IMR-90 (cell line): Measurements from ENCODE around the gene OAF. TPM values are rescaled to one million over a fixed set of nuclear protein-coding genes. Genes with fewer than 3 reads are reported as not detected.

Source experiments
- ATAC-seq: fragments of 200-7000 bp; cut with Tn5 transposase; 2 replicates; pipeline ENCODE4 v1.9.1; 2020; ENCODE audit warnings: low read depth, mild to moderate bottlenecking, moderate library complexity
- BruUV-seq: library from RNA; stranded (reverse); fragments of 400-500 nt; replicated peaks from 2 replicates; lab custom pipeline; 2021; lab: Mats Ljungman, UMichigan
- CTCF ChIA-PET: fragments of 300-600 bp; formaldehyde crosslinking; extraction: SDS; loops from one replicate; lab custom pipeline; 2021; ENCODE audit warnings: antibody characterized with exemption; lab: Yijun Ruan, JAX
- POLR2A ChIA-PET: fragments of 300-600 bp; sonication (Branson Sonifier 250); formaldehyde crosslinking; loops from one replicate; lab custom pipeline; 2022; ENCODE audit warnings: antibody characterized with exemption; ENCODE audit not compliant: unreplicated experiment; lab: Charles Lee
- DNase-seq: peaks from one replicate; pipeline ENCODE4 v3.0.0; 2013
- H2AFZ ChIP-seq: replicated peaks from 2 replicates; pipeline ENCODE3; 2013; ENCODE audit warnings: low read length, mild to moderate bottlenecking; ENCODE audit not compliant: poor library complexity
- H2AK5ac ChIP-seq: 2 replicates; pipeline ENCODE4 v1.6.1; 2013; ENCODE audit warnings: low read depth, low read length, inconsistent platforms
- H2AK9ac ChIP-seq: replicated peaks from 2 replicates; pipeline ENCODE3; 2013; ENCODE audit warnings: mild to moderate bottlenecking, low read depth, low read length, moderate library complexity; ENCODE audit not compliant: poor library complexity
- H2BK120ac ChIP-seq: 2 replicates; pipeline ENCODE4 v1.6.1; 2013; ENCODE audit warnings: low read depth, low read length, inconsistent platforms
- H2BK15ac ChIP-seq: 3 replicates; pipeline ENCODE4 v1.6.1; 2013; ENCODE audit warnings: low read depth, low read length, inconsistent platforms
- H2BK20ac ChIP-seq: 2 replicates; pipeline ENCODE4 v1.6.1; 2013; ENCODE audit warnings: low read depth, mild to moderate bottlenecking, inconsistent platforms, low read length, moderate library complexity
- H2BK5ac ChIP-seq: 2 replicates; pipeline ENCODE4 v1.6.1; 2013; ENCODE audit warnings: mild to moderate bottlenecking, low read depth, low read length, inconsistent platforms; ENCODE audit not compliant: poor library complexity, severe bottlenecking
- H3K14ac ChIP-seq: replicated peaks from 2 replicates; pipeline ENCODE4 v1.6.1; 2013; ENCODE audit warnings: low read depth, low read length, inconsistent platforms
- H3K18ac ChIP-seq: 2 replicates; pipeline ENCODE4 v1.6.1; 2013; ENCODE audit warnings: low read depth, low read length, control low read depth
- H3K23ac ChIP-seq: 2 replicates; pipeline ENCODE4 v1.6.1; 2013; ENCODE audit warnings: low read depth, low read length, inconsistent platforms
- H3K27ac ChIP-seq: 2 replicates; pipeline ENCODE4 v1.5.1; 2013; ENCODE audit warnings: mild to moderate bottlenecking, control low read depth, low read length; ENCODE audit not compliant: insufficient read depth
- H3K27me3 ChIP-seq: 2 replicates; pipeline ENCODE4 v1.6.1; 2013; ENCODE audit warnings: low read length; ENCODE audit not compliant: control insufficient read depth, insufficient read depth
- H3K36me3 ChIP-seq: 2 replicates; pipeline ENCODE4 v1.6.1; 2013; ENCODE audit warnings: low read length, mixed read lengths; ENCODE audit not compliant: control insufficient read depth, insufficient read depth
- H3K4ac ChIP-seq: 2 replicates; pipeline ENCODE4 v1.6.1; 2013; ENCODE audit warnings: low read depth, low read length, inconsistent platforms
- H3K4me1 ChIP-seq: 2 replicates; pipeline ENCODE4 v1.6.1; 2013; ENCODE audit warnings: low read length, mixed read lengths; ENCODE audit not compliant: control insufficient read depth, insufficient read depth
- H3K4me2 ChIP-seq: 2 replicates; pipeline ENCODE4 v1.6.1; 2013; ENCODE audit warnings: low read depth, mild to moderate bottlenecking, control low read depth, low read length, moderate library complexity
- H3K4me3 ChIP-seq: 2 replicates; pipeline ENCODE4 v1.5.1; 2013; ENCODE audit warnings: low read depth, mild to moderate bottlenecking, control low read depth, low read length, moderate library complexity; ENCODE audit not compliant: insufficient read depth
- H3K56ac ChIP-seq: 2 replicates; pipeline ENCODE4 v1.6.1; 2013; ENCODE audit warnings: low read length, inconsistent platforms; ENCODE audit not compliant: insufficient read depth; ENCODE audit errors: extremely low read depth
- H3K79me1 ChIP-seq, 2 experiments: 2 replicates each; pipeline ENCODE4 v1.6.1; 2013; ENCODE audit warnings: low read length in 2 of 2, inconsistent platforms in 1 of 2, low read depth in 1 of 2
- H3K9ac ChIP-seq: 2 replicates; pipeline ENCODE4 v1.6.1; 2013; ENCODE audit warnings: low read depth, low read length, control low read depth
- H3K9me1 ChIP-seq: 2 replicates; pipeline ENCODE4 v1.6.1; 2013; ENCODE audit warnings: low read length, inconsistent platforms; ENCODE audit not compliant: insufficient read depth
- H3K9me3 ChIP-seq: 2 replicates; pipeline ENCODE4 v1.6.1; 2013; ENCODE audit warnings: low read length; ENCODE audit not compliant: control insufficient read depth, insufficient read depth
- H4K20me1 ChIP-seq: 2 replicates; pipeline ENCODE4 v1.6.1; 2013; ENCODE audit warnings: low read length, inconsistent platforms; ENCODE audit not compliant: insufficient read depth
- H4K5ac ChIP-seq: 2 replicates; pipeline ENCODE4 v1.6.1; 2013; ENCODE audit warnings: mild to moderate bottlenecking, low read depth, low read length, control low read depth
- H4K8ac ChIP-seq, 2 experiments: 2 replicates each; pipeline ENCODE4 v1.6.1; 2013; ENCODE audit warnings: low read depth in 2 of 2, low read length in 2 of 2, control low read depth in 1 of 2, inconsistent platforms in 1 of 2
- H4K91ac ChIP-seq: 2 replicates; pipeline ENCODE4 v1.6.1; 2013; ENCODE audit warnings: low read depth, low read length, inconsistent platforms; ENCODE audit not compliant: insufficient read depth
- RAD21 ChIP-seq: IDR thresholded peaks from 2 replicates; pipeline ENCODE4 v1.6.1; 2012; ENCODE audit warnings: low read length, improper control_type of control experiment
- USF2 ChIP-seq: fragments of 150-350 bp; IDR thresholded peaks from 2 replicates; pipeline ENCODE4 v1.6.1; 2017; ENCODE audit warnings: mild to moderate bottlenecking, antibody characterized with exemption, low read length, low read depth
- WGBS, 2 experiments: methylation state at CpG; one replicate each; pipeline versions ENCODE4 v1.1.5 to v1.1.7; 2013; ENCODE audit warnings: missing lambda C conversion rate in 2 of 2; ENCODE audit not compliant: insufficient read length in 1 of 2; ENCODE audit errors: extremely low coverage in 2 of 2; 5-methylcytosine and 5-hydroxymethylcytosine counted together
- dilution Hi-C: fragments of 300-500 bp; cut with HindIII; formaldehyde crosslinking; loops from one replicate; pipeline ENCODE4 v1.14.3; 2018; ENCODE audit warnings: low sequenced_read_pairs; ENCODE audit not compliant: unreplicated experiment
- in situ Hi-C: fragments of 300-500 bp; cut with MboI; formaldehyde crosslinking; loops from 3 replicates; pipeline ENCODE4 v1.14.3; 2019; ENCODE audit warnings: low sequenced_read_pairs, inconsistent platforms, mixed read lengths
- intact Hi-C: fragments of 100-400 bp; cut with micrococcal nuclease; formaldehyde crosslinking; loops from 2 replicates; pipeline ENCODE4 v1.10.0; 2022
- polyA plus RNA-seq, 3 experiments: library from polyadenylated mRNA; depleted of rRNA; stranded (reverse); fragments of >200 nt; gene quantifications; 2 replicates each; pipeline ENCODE4 v1.2.3, GENCODE V29; 2012; ENCODE audit warnings: low replicate concordance in 1 of 3
- total RNA-seq: library from RNA; depleted of rRNA; stranded (reverse); fragments of >200 nt; gene quantifications from 2 replicates; pipeline ENCODE4 v1.2.3, GENCODE V29; 2012

The OAF gene
- total and polyA plus RNA-seq, 2 of the 4 experiments (the other 2 are of a cell fraction) = 9.9 to 42.0 TPM

DNA sequence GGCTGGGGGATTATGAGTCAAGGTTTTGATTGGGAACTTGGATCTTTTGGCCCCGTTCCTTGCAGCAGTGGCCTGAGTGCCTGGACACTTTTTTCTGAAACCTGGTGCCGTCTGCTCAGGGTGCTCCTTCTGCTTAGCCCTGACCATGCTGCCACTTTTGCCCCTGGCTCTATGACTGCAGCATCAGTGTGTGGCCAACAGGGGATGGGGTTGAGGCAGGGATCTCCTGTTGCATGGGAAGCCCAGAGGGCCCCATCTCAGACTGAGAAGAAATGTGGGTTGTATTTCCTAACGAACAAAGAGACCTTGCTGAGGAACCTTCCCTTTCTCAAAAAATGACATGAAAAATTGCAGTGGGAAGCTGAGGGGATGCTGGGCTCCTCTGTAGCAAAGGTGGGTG, 47.8 kb downstream of the OAF start:
- no peak overlapping the region for H4K5ac ChIP-seq
- dilution Hi-C loops (no loop called here), intact Hi-C loops (no loop called here), in situ Hi-C loops (no loop called here)
- H3K9me1 ChIP-seq = no peaks in the 10 kb centered on the region
- no peaks in the 10 kb centered on the region for H3K9me3 ChIP-seq
- no peak overlapping the region for H4K91ac ChIP-seq
- no peak overlapping the region for H3K27ac ChIP-seq
- H2BK120ac ChIP-seq = no peak overlapping the region
- DNase-seq (no peak), ATAC-seq (no peak)
- no peak overlapping the region for H3K18ac ChIP-seq
- H3K4me3 ChIP-seq = no peak overlapping the region
- H2AK9ac ChIP-seq = no peak overlapping the region
- TF ChIP-seq RAD21 = no peak
- TF ChIP-seq USF2 = no peak
- H3K4me2 ChIP-seq = no peak overlapping the region
- no peak overlapping the region for H3K4ac ChIP-seq
- H2AFZ ChIP-seq = no peak overlapping the region
- H3K27me3 ChIP-seq = peaks cover 70% of the 10 kb centered on the region
- no peak overlapping the region for H2BK5ac ChIP-seq
- POLR2A ChIA-PET = interaction anchor here (0.5 kb wide), 1 partner anchor 1809 kb away, joined by 3 read pairs; no protein-coding TSS in a partner anchor
- H3K56ac ChIP-seq = no peak overlapping the region
- no peaks in the 10 kb centered on the region for H3K4me1 ChIP-seq
- CTCF ChIA-PET = no interaction called here
- H3K36me3 ChIP-seq = no peaks in the 10 kb centered on the region
- no peak overlapping the region for H3K9ac ChIP-seq
- no peak overlapping the region for H2BK20ac ChIP-seq
- no peak overlapping the region for H4K8ac ChIP-seq
- H3K14ac ChIP-seq = no peak overlapping the region
- 100% methylated on average over 1 of the region's 3 CpGs; no CpG with 5 or more reads in 1 of the 2 experiments for WGBS, 2 experiments
- H3K23ac ChIP-seq = no peak overlapping the region
- BruUV-seq = no TSS peak
- no peaks in the 10 kb centered on the region for H3K79me1 ChIP-seq
- H4K20me1 ChIP-seq = no peaks in the 10 kb centered on the region
- H2AK5ac ChIP-seq = no peak overlapping the region
- H2BK15ac ChIP-seq = no peak overlapping the region
